ENCODE data around the gene PYY. TPM values are rescaled to one million over a fixed set of nuclear protein-coding genes. Genes with fewer than 3 reads are reported as not detected.
"Not testable (repeated sequence)": the region's sequence is repeated elsewhere in the genome, so short reads cannot be mapped to it uniquely, and the experiment has no call there.

The PYY gene
- total and polyA plus RNA-seq, 4 donors, result 0.20 to 1.1 TPM; not detected in 2

DNA sequence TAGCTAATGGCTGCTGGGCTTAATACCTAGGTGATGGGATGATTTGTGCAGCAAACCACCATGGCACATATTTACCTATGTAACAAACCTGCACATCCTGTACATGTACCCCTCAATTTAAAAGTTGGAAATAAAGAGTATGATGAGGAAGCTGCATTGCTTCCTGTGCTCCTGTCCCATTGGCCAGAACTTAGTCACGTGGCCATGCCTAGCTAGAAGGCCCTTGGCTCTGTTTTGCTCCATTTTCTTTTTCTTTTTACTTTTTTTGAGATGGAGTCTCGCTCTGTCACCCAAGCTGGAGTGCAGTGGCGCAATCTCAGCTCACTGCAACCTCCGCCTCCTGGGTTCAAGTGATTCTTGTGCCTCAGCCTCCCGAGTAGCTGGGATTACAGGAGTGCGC is 7.6 kb upstream of the PYY start:
- 87 to 96% methylated on average over 6 of the region's 6 CpGs for WGBS, 2 donors
- H3K4me1 ChIP-seq (ENCODE audit: control insufficient read depth in 1 of 2, insufficient read depth in 2 of 2, low read length in 2 of 2); intact Hi-C loops (cut with DNase I): not testable (repeated sequence)

DNA sequence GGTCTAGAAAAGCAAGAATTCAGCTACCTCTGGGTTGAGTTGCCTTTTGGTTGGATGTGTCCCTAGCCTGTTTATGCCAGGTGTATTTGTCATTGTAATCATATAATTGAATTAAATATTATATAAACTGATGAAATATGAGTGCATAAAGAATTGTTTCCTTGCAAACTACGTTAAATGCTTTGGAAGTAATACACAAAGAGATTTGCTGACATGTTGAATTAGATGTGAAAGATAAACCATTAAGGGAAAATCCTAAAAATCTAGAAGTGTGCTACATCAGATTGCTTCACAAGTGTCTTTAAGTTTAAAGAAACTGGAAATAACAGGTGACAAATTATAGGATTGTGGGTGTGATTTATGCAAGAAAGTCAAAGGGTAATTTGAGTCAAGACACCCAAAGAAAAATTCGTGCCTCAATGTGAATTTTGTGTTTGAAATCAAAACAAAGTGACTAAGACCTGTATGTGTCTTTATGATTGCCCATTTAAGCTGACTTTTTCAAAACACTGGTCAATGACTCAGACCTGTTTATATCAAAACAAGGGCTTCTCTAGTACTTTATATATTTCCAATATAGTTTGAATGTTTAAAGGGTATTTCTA is 5.1 kb upstream of the PYY start:
- DNase-seq (no peak), ATAC-seq (ENCODE audit: low FRiP score) (no peak)
- H3K27me3 ChIP-seq (ENCODE audit: control insufficient read depth in 1 of 2, insufficient read depth in 2 of 2, low read length in 1 of 2), result no peaks in the 10 kb centered on the region
- H3K36me3 ChIP-seq (ENCODE audit: control insufficient read depth in 1 of 2, insufficient read depth in 2 of 2, low read length in 1 of 2), result no peaks in the 10 kb centered on the region
- no peaks in the 10 kb centered on the region for H3K4me1 ChIP-seq (ENCODE audit: control insufficient read depth in 1 of 2, insufficient read depth in 2 of 2, low read length in 2 of 2)
- no peak overlapping the region for H3K4me3 ChIP-seq (ENCODE audit: low read length in 2 of 2)
- 59 to 64% methylated on average over 2 of the region's 2 CpGs for WGBS, 2 donors
- intact Hi-C loops (cut with DNase I), result no loop called here
- H3K27ac ChIP-seq (ENCODE audit: low read depth in 1 of 2, low read length in 2 of 2), result no peak overlapping the region
- no peaks in the 10 kb centered on the region for H3K9me3 ChIP-seq (ENCODE audit: control insufficient read depth, low read length)

More for the DNA sequence above, 7.6 kb upstream of the PYY start:
- H3K27me3 ChIP-seq (ENCODE audit: control insufficient read depth in 1 of 2, insufficient read depth in 2 of 2, low read length in 1 of 2); H3K9me3 ChIP-seq (ENCODE audit: control insufficient read depth, low read length); ATAC-seq (ENCODE audit: low FRiP score); DNase-seq; H3K27ac ChIP-seq (ENCODE audit: low read depth in 1 of 2, low read length in 2 of 2); H3K4me3 ChIP-seq (ENCODE audit: low read length in 2 of 2); H3K36me3 ChIP-seq (ENCODE audit: control insufficient read depth in 1 of 2, insufficient read depth in 2 of 2, low read length in 1 of 2): not testable (repeated sequence)

DNA sequence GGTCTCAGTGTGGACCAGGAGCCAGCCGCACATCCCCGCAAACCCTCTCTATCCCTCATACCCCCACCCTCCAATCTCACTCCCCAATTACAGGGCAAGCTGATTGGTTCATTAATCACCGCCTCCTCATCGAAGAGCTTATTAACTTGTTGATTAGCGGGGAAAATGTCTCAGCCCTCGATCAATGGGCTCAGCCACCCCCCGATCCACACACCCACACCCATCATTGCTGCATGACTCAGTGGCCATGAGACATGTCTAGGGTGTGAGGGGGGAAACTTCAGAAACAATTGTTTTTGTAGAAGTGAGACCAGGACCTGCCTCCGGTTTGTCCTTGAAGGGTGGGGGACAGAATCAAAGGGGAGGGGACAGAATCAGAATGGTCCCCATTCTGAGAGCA is 2.5 kb upstream of the PYY start:
- H3K4me3 ChIP-seq (ENCODE audit: low read length in 2 of 2), result no peak overlapping the region
- DNase-seq (no peak), ATAC-seq (ENCODE audit: low FRiP score) (no peak)
- intact Hi-C loops (cut with DNase I), result no loop called here
- no peaks in the 10 kb centered on the region for H3K36me3 ChIP-seq (ENCODE audit: control insufficient read depth in 1 of 2, insufficient read depth in 2 of 2, low read length in 1 of 2)
- WGBS, 2 donors, result 87 to 89% methylated on average over 8 of the region's 8 CpGs
- no peak overlapping the region for H3K27ac ChIP-seq (ENCODE audit: low read depth in 1 of 2, low read length in 2 of 2)
- H3K27me3 ChIP-seq (ENCODE audit: control insufficient read depth in 1 of 2, insufficient read depth in 2 of 2, low read length in 1 of 2), result no peaks in the 10 kb centered on the region
- H3K9me3 ChIP-seq (ENCODE audit: control insufficient read depth, low read length), result no peaks in the 10 kb centered on the region
- H3K4me1 ChIP-seq (ENCODE audit: control insufficient read depth in 1 of 2, insufficient read depth in 2 of 2, low read length in 2 of 2), result no peaks in the 10 kb centered on the region

DNA sequence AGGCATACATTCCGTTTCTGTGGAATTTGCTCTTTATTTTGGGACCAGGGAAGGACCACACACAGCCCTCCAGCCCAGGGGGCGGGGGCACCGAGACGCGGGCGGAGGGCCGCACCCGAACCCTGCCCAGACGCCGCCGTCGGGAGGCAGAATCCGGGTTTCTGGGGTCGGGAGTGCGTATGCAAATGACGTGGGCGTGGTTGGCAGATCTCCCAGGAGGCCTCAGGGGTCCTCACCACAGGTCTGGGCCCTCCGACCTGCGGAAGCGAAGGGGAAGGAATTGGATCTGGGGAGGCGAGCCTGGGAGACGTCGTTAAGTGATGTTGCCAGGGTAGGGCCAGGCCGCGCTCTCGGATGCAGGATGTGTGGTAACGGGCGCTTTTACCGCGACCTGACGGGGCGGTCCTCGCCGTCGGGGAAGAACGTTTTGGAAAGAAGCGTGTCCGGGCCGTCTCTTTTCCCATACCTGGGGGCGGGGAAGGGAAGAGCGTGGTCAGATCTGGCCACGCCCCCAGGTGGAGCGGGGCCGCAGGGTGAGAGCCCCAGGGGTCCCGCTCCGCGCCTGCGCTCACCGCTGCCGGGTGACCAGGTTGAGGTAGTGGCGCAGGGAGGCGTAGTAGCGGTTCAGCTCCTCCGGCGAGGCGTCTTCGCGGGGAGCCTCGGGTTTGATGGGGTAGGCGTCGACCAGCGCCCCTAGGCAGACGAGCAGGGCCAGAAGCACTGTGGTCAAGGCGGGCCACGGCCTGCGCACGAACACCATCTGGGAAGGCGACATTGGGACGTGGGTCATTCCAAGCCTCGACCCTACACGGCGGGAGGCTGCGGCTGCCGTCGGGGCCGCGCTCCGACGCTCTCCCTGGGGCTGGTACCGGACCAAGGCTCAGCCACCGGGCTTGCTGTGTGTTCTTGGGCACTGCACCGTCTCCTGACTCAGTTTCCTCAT is 745 bp downstream of the PYY start:
- Histone ChIP-seq H3K4me3 (ENCODE audit: low read length in 2 of 2) (no peak overlapping the region), H3K27me3 (ENCODE audit: control insufficient read depth in 1 of 2, insufficient read depth in 2 of 2, low read length in 1 of 2) (no peaks in the 10 kb centered on the region), H3K27ac (ENCODE audit: low read depth in 1 of 2, low read length in 2 of 2) (no peak overlapping the region), H3K4me1 (ENCODE audit: control insufficient read depth in 1 of 2, insufficient read depth in 2 of 2, low read length in 2 of 2) (no peaks in the 10 kb centered on the region), H3K36me3 (ENCODE audit: control insufficient read depth in 1 of 2, insufficient read depth in 2 of 2, low read length in 1 of 2) (no peaks in the 10 kb centered on the region), H3K9me3 (ENCODE audit: control insufficient read depth, low read length) (no peaks in the 10 kb centered on the region)
- intact Hi-C loops (cut with DNase I), result no loop called here
- no peak for DNase-seq
- no peak for ATAC-seq (ENCODE audit: low FRiP score)
- 3 to 7% methylated on average over 77 to 82 of the region's 82 CpGs for WGBS, 2 donors

DNA sequence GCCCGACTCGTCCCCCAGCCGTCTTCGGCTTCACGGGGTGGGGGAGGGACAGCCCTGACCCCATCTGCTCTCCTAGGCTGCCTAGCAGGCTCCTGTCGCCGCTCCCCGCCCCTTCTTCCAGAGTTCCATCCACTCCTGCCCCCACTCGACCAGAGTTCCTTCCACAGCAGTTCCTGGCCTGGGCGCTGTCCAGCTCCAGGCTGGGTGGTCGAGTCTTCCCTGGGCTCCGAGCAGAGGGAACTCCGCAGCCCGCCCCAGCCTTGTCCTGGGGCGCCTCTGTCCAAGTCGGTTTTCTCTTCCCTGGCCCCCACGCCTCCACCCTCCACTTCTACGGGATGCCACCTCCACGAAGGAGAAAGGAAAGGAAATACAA is 1.4 kb downstream of the PYY start:
- no peak for ATAC-seq (ENCODE audit: low FRiP score)
- H3K9me3 ChIP-seq (ENCODE audit: control insufficient read depth, low read length), result no peaks in the 10 kb centered on the region
- WGBS, 2 donors, result 4 to 5% methylated on average over 18 to 19 of the region's 19 CpGs
- no peak overlapping the region for H3K4me3 ChIP-seq (ENCODE audit: low read length in 2 of 2)
- H3K27me3 ChIP-seq (ENCODE audit: control insufficient read depth in 1 of 2, insufficient read depth in 2 of 2, low read length in 1 of 2), result no peaks in the 10 kb centered on the region
- no peaks in the 10 kb centered on the region for H3K4me1 ChIP-seq (ENCODE audit: control insufficient read depth in 1 of 2, insufficient read depth in 2 of 2, low read length in 2 of 2)
- no peak overlapping the region for H3K27ac ChIP-seq (ENCODE audit: low read depth in 1 of 2, low read length in 2 of 2)
- DNase-seq, result no peak
- H3K36me3 ChIP-seq (ENCODE audit: control insufficient read depth in 1 of 2, insufficient read depth in 2 of 2, low read length in 1 of 2), result no peaks in the 10 kb centered on the region
- intact Hi-C loops (cut with DNase I), result no loop called here

DNA sequence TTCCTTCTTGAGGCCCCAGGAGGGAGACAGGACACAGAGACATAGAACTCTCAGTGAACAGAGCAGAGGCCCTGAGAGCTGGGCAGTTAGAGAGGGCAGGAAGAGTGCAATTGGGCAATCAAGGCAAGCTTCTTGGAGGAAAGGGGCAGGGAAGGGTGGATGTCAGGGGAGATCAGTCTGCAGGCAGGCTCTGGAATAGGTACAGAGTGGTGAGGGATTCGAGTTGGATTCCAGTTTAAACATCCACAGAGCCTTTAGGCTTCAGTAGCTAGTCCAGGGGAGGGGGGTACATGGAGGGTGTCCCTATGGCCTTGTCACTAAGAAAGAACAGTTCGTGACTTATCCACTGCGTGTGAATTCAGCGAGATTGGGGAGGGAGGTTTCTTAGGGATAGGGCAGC is 2.0 kb downstream of the PYY start:
- no peak overlapping the region for H3K27ac ChIP-seq (ENCODE audit: low read depth in 1 of 2, low read length in 2 of 2)
- H3K4me1 ChIP-seq (ENCODE audit: control insufficient read depth in 1 of 2, insufficient read depth in 2 of 2, low read length in 2 of 2), result no peaks in the 10 kb centered on the region
- intact Hi-C loops (cut with DNase I), result no loop called here
- DNase-seq (no peak), ATAC-seq (ENCODE audit: low FRiP score) (no peak)
- no peaks in the 10 kb centered on the region for H3K36me3 ChIP-seq (ENCODE audit: control insufficient read depth in 1 of 2, insufficient read depth in 2 of 2, low read length in 1 of 2)
- WGBS, 2 donors, result 55 to 61% methylated on average over 4 of the region's 4 CpGs
- H3K9me3 ChIP-seq (ENCODE audit: control insufficient read depth, low read length), result no peaks in the 10 kb centered on the region
- H3K27me3 ChIP-seq (ENCODE audit: control insufficient read depth in 1 of 2, insufficient read depth in 2 of 2, low read length in 1 of 2), result no peaks in the 10 kb centered on the region
- H3K4me3 ChIP-seq (ENCODE audit: low read length in 2 of 2), result no peak overlapping the region

DNA sequence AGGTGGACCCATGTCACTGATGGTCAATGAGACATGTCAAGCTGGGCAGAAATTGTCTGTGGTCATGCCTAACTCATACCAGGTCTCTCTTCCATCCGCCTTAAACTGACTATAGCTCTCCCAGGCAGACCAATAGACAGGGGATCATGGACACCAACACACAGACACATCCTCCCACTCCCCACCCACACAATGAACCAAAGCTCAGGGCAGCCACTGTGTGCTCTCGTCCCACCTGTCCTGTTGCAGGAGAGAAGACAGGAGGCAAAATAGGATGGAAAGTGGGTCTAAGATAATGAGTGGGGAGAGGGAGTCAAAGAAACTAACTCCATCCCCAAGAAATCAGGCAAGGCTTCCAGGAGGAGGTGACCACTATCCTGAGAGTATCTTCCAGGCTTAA is 3.2 kb downstream of the PYY start:
- Histone ChIP-seq H3K4me1 (ENCODE audit: control insufficient read depth in 1 of 2, insufficient read depth in 2 of 2, low read length in 2 of 2) (no peaks in the 10 kb centered on the region), H3K27ac (ENCODE audit: low read depth in 1 of 2, low read length in 2 of 2) (no peak overlapping the region), H3K36me3 (ENCODE audit: control insufficient read depth in 1 of 2, insufficient read depth in 2 of 2, low read length in 1 of 2) (no peaks in the 10 kb centered on the region), H3K27me3 (ENCODE audit: control insufficient read depth in 1 of 2, insufficient read depth in 2 of 2, low read length in 1 of 2) (no peaks in the 10 kb centered on the region), H3K9me3 (ENCODE audit: control insufficient read depth, low read length) (no peaks in the 10 kb centered on the region), H3K4me3 (ENCODE audit: low read length in 2 of 2) (no peak overlapping the region)
- ATAC-seq (ENCODE audit: low FRiP score), result no peak
- no peak for DNase-seq
- intact Hi-C loops (cut with DNase I), result no loop called here
- 80% methylated on average over 2 of the region's 2 CpGs for WGBS, 2 donors

DNA sequence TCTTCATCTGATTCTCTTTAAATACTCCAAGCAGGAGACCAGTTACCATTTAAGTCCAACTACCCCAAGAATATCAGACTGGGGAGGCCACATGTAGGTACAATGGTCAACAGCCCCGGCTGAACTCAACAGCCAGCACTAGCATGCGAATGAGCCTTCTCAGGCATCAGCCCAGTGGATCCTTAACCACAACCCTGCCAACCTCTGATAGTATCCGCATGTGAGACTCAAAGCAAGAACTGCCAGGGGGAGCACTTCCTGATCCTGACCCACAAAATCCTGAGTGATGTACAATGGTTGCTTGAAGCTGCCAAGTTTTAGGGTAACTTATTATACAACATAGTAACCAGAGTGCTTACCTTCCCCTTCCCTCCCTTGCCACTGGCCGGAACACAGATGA is 4.0 kb downstream of the PYY start:
- no peaks in the 10 kb centered on the region for H3K9me3 ChIP-seq (ENCODE audit: control insufficient read depth, low read length)
- H3K27me3 ChIP-seq (ENCODE audit: control insufficient read depth in 1 of 2, insufficient read depth in 2 of 2, low read length in 1 of 2), result no peaks in the 10 kb centered on the region
- no peak for DNase-seq
- 61 to 71% methylated on average over 4 of the region's 4 CpGs for WGBS, 2 donors
- intact Hi-C loops (cut with DNase I), result no loop called here
- H3K36me3 ChIP-seq (ENCODE audit: control insufficient read depth in 1 of 2, insufficient read depth in 2 of 2, low read length in 1 of 2), result no peaks in the 10 kb centered on the region
- no peak overlapping the region for H3K27ac ChIP-seq (ENCODE audit: low read depth in 1 of 2, low read length in 2 of 2)
- H3K4me3 ChIP-seq (ENCODE audit: low read length in 2 of 2), result no peak overlapping the region
- ATAC-seq (ENCODE audit: low FRiP score), result no peak
- no peaks in the 10 kb centered on the region for H3K4me1 ChIP-seq (ENCODE audit: control insufficient read depth in 1 of 2, insufficient read depth in 2 of 2, low read length in 2 of 2)

DNA sequence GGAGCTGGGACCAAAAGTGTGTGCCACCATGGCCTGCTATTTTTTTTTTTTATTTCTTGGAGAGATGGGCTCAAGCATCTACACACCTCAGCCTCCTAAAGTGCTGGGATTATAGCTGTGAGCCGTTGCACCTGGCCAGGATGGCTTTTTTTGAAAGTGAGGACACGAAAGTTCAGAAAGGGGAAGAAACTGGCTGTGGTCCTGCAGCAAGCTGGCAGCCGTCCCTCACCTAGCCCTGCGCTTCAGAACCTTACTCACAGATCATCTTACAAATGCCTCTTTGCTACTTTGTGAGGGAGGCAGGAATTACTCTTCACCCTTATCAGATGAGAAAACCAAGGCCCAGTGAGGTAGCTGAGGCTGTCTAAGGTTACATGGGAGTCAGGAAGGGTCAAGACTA is 7.0 kb downstream of the PYY start:
- no peak for DNase-seq
- H3K27ac ChIP-seq (ENCODE audit: low read depth in 1 of 2, low read length in 2 of 2), result no peak overlapping the region
- WGBS, 2 donors, result 68 to 70% methylated on average over 4 of the region's 4 CpGs
- no peak for ATAC-seq (ENCODE audit: low FRiP score)
- intact Hi-C loops (cut with DNase I), result no loop called here
- no peaks in the 10 kb centered on the region for H3K27me3 ChIP-seq (ENCODE audit: control insufficient read depth in 1 of 2, insufficient read depth in 2 of 2, low read length in 1 of 2)
- no peaks in the 10 kb centered on the region for H3K36me3 ChIP-seq (ENCODE audit: control insufficient read depth in 1 of 2, insufficient read depth in 2 of 2, low read length in 1 of 2)
- no peak overlapping the region for H3K4me3 ChIP-seq (ENCODE audit: low read length in 2 of 2)
- H3K9me3 ChIP-seq (ENCODE audit: control insufficient read depth, low read length), result no peaks in the 10 kb centered on the region
- H3K4me1 ChIP-seq (ENCODE audit: control insufficient read depth in 1 of 2, insufficient read depth in 2 of 2, low read length in 2 of 2), result no peaks in the 10 kb centered on the region
